NCI-H1105 treated with DMSO at 0.1 percent for 48 hours (cell line): ENCODE results near the gene NEAT1.

Experiments
- DNase-seq: peaks from one replicate; lab custom pipeline; 2025; lab: John Stamatoyannopoulos, UW

Gene NEAT1

DNA sequence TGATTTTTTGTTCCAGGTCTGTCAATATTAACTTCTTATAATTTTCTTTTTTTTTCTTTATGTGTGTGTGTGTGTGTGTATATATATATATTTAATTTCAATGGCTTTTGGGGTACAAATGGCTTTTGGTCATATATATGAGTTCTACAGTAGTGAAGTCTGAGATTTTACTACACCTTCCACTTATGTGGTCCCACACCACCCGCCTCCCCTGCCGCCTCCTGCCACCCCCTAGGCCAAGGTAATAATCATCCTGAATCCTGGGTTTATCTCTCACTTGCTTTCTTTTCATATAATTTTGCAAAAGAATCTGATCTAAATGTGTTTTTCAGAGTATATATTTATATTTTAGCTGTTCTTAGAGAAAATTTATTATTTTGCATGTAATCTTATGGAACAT is 11.1 kb downstream of the NEAT1 start:
- no peak for DNase-seq

DNA sequence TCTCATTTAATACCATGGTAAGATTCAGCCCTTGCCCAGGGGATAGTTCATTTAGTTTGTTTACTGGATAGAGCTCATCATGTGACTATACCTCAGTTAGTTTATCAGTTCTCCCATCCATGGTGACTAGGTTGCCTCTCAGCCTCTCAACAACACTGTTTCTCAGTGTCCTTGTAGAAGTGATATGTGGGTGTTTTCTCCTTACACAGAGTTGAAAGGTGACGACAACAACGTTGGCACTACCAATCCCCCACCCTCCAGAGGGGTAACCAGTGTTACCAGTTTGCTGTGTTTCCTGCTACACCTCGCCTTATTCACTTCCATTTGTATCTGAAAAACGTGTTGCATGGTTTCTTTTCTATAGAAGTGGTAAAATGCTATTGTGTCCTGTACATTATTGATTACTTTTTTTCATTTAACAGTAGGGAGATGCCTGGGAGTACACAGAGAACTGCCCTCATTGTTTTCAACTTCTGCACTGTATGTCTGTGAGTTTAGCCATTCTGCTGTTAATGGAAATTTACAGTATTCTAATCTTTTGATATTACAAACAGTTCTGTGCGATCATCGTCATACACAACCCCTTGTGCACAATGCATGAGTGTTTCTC is 11.6 kb downstream of the NEAT1 start:
- DNase-seq: no peak

DNA sequence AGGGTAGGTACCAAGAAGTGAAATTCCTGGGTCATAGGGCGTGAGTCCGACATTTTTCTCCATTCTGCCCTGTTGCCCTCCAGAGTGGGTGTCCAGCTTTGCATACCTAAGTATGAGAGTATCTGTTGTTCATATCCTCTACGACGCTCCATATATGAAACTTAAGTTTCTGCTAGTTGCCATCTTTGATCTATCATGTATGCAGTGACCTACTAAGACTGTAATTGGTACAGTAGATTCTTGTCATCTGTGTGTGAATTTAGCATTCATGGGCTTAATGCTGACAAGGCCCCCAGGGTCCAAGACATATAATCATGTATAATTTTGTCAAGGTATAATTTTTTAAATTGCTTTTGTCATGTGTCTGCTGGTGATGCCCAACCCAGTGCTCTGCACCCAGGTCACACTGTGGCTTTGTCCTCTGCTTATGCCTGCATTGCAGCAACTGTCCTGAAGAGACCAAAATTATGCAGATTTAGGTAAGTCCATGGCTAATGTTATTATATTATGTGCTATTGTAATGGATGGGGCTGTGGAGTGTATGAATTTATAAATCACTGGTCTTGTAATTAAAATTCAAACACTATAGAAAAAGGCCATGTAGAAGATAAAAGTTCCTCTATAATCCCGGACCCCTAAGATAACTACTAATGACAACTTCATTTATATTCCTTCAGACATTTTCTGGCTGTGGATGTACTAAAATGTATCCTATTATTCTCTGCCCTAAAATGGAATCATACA is 12.2 kb downstream of the NEAT1 start:
- no peak for DNase-seq

DNA sequence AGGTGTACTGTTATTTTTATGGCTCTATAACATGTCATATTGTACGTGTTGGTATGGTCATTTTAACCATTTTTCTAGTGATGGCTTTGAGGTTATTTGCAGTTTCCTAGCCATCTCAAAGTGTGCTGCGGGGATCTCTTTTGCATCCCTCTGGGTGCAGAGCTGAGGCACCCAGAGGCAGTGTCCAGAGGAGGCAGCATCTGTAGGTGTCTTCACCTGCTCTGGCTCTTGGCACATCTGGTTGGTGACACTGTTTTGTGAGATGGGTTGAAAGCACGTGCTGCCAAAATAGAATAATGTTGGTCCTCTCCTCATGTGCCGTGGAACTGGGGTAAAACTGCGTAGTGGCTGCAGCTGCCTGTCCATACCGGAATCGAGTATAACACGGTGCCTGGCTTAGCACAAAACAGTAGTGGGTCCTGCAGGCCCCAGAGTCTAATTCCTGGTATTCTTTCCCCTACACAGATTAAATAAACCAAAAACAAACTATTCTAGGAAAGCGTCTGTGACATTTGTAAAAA is 12.9 kb downstream of the NEAT1 start:
- DNase-seq: no peak

DNA sequence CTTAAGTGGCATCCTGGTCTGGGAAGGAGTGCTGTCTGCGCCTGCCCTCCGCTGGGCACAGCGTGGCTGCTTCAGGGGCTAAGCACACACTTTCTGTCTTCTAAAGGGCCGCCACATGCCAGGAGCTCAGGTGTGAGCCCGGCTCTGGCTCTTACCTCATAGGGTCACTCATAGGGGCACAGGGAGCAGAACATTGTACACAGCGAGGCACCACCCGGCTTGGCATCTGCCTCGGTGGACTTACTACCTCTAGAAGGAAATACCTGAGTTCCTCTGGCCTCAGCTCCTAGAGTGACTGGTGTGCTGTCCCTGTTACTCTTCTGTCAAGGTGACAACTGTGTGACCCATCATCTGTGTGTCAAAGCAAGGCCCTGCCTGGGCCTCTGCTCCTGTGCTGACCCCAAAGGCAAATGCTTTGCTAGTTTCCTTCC is 13.4 kb downstream of the NEAT1 start:
- no peak for DNase-seq

DNA sequence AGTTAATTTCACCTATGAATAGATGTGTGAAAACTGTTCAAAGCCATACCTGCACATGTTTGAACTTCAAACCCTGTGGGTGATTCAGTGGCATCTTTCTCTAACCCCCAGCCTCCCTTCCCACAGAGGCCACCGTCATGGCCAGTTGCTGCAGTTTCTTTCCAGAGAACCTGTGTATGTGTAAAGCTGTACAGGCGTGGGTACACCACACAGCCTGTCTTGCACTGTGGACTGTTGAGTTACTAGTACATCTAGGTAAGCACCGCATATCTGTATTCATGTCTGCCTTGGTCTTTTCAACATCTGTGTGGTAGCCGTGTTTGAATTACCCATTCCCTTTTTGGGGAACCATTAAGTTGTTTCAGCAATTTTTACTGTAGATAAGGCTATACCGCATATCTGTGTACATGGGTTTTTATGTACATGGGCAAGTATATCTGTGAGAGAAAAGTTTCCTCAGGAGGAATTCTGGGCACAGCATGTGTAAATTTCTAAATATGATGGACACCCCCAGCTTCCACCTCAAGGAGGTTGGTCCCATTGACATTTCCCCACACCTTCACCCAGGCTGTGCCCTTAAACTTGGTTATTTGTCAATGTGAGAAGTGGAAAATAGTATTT is 13.9 kb downstream of the NEAT1 start:
- DNase-seq: no peak

DNA sequence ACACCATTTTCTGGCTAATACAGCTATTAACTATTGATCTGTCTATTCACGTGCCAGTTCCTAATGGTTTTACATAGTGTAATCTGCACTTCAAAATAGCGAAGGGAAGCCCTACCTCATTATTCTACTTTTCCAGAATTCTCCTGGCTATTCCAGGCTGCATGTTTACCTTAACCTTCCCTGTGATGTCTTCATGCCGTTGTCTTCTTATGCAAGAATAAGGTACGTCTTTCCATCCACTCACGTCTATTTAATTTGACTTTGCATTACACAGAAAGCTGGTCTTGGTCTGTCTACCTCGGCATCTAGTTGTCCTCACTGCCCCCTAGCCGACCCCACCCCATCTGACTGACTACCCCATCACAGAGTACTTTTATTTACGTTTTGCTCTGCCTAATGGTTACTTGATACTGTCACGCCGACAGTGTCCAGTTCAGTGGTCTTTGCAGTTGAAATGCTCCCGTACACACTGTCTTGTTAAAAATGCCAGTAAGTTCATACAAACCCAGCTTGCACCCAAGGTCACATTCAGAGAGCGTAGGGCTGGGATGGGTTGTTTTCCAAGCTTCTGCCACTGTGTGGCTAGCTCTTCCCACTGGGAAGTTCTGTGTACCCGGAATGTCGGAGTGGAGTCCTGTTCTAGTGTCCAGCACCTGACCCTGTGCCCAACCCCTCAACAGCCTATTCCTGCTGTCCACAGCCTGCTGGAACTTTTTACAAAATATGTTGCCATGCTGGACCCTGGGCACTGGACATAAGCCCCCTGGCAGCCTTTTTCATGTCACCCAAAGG is 15.0 kb downstream of the NEAT1 start:
- DNase-seq: no peak

DNA sequence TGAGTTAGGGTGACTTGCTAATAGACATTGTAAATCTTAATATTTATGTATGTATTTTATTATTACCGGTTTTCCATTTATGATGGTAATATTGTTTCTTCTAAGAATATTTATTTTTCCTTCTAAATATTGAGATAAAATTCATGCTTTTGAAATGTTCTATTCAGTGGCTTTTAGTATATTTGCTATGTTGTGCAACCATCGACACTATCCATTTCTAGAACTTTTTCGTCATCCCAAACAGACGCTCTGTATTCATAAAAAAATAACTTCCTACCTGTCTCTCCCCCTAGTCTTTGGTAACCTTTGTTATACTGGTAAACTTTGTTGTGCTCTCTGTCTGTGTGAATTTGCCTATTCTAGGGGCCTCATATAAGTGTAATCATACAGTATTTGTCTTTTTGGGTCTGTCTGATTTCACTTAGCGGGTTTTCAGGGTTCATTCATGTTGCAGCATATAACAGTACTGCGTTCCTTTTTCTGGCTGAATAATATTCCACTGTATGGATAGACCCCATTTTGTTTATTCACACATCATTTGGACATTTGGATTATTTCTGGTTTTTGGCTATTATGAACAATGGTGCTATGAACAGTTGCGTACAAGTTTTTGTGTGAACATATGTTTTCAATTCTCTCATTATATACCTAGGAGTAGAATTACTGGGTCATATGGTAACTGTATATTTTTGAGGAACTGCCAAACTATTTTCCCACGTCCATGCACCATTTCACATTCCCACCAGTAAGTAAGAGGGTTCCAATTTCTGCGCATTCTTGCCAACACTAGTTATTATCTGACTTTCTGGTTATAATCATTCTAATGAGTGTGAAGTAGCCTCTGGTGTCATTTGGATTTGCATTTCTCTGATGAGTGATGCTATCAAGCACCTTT is 15.9 kb downstream of the NEAT1 start:
- no peak for DNase-seq

DNA sequence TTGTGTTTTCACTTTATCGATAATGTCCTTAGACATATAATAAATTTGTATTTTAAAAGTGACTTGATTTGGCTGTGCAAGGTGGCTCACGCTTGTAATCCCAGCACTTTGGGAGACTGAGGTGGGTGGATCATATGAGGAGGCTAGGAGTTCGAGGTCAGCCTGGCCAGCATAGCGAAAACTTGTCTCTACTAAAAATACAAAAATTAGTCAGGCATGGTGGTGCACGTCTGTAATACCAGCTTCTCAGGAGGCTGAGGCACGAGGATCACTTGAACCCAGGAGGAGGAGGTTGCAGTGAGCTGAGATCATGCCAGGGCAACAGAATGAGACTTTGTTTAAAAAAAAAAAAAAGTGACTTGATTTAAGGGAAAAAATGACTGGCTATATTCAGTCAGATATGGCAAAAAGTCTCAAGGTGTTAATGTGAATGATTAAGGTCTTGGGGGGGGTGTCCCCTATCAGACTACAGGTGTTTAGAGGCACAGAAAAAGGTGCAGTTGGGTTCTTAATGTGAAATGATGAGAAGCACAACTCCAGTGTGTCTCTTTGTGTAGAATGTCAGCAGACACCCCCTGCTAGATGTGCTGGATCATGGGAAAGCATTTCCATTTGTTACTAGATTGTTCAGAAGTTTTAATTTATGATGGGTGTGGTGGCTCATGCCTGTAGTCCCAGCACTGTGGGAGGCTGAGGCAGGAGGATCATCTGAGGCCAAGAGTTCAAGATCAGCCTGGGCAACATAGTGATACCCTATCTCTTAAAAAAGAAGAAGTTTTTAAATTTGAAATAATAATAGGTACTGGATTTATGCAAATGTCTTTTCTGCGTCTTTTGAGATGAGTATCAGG is 17.0 kb downstream of the NEAT1 start:
- DNase-seq: no peak

DNA sequence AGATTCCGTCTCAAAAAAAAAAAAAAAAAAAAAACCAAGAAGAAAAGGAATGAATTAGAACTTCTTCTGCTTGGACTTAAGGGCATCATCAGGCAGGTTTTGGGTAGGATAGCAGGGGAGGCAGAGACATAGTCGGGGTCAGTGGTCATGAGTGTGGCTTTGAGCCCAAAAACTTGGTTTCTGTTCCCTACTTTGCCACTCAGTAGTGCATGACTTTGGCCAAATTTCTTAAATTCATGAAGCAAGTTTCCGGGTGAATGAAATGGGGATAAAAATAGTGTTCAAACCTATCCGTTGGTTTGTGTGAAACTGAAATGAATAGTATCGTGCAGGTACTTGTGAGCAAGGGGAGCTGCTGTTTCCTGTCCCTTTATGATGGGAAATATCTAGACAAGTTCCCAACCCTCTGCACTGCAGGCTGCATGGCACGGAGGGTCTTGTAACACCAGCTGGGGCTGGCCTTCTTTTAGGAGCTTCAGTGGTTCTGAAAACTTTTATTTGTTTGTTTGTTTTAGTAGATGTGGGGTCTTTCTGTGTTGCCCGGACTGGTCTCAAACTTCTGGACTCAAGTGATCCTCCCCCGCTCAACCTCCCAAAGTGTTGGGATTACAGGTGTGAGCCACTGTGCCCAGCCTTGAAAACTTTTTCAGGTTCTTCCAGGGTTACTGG is 18.4 kb downstream of the NEAT1 start:
- no peak for DNase-seq

DNA sequence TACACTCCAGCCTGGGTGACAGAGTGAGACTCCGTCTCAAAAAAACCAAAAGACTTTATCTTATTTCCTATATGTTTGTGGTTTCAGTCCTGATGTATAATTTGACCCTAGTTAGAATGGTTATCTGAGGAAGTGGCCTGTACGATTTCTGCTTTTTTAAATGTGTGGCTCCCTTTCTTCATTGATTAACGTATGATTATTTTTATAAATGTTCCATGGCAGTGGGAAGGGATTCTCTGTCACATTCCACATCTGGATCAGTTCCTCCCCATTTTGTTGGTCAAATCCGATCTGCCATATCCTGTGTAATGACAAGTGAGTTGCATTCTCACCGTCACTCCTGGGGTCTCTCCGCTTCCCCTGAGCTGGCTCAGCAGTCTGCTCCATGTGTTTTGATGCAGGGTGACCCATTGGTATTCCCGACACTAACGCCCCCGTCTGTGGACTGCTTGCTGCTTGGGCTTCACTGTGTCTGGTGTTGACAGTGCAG is 20.3 kb downstream of the NEAT1 start:
- no peak for DNase-seq

DNA sequence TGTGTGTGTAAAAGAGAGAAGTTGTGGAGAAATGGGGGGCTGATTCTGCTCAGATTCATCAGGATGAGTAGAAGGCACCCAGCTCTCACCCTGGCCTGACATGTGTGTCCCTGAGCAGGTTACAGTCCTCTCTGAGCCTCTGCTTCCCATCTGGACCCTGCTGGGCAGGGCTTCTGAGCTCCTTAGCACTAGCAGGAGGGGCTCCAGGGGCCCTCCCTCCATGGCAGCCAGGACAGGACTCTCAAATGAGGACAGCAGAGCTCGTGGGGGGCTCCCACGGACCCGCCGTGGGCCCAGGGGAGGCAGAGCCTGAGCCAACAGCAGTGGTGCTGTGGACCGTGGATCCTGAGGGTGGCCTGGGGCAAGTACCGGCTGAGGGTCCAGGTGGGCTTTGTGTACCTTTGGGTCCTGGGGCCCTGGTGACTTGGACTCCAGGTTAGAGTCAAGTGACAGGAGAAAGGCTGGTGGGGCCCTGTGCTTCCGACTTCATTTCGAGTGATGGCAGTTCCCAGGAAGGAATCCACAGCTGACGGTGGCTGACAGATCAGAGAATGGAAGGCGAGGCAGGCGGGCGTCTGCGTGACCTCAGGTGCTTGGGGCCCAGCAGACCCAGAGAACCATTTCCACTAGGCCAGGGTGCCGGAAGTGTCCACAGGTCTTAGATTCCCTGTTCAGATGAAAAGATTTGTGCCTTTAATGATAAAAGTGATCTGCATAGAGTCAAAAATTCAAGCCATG is 21.9 kb downstream of the NEAT1 start:
- DNase-seq: no peak

DNA sequence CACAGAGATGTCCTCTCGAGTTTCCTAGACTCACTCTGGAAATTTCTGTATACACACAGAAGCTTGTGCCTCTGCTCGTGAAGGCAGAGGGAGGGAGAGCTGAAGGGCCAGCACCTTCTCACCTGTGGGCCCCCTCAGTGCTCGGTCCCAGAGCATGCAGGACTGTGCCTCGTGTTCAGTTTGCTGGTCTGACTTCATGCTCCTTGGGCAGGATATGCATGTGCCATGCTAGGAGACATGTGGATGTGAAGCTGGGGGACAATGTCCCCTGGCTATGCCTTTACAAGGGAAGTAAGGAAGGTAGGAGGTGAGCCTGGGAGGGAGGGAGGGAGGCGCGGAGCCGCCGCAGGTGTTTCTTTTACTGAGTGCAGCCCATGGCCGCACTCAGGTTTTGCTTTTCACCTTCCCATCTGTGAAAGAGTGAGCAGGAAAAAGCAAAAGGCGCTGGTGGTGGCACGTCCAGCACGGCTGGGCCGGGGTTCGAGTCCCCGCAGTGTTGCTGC is 22.6 kb downstream of the NEAT1 start:
- no peak for DNase-seq

DNA sequence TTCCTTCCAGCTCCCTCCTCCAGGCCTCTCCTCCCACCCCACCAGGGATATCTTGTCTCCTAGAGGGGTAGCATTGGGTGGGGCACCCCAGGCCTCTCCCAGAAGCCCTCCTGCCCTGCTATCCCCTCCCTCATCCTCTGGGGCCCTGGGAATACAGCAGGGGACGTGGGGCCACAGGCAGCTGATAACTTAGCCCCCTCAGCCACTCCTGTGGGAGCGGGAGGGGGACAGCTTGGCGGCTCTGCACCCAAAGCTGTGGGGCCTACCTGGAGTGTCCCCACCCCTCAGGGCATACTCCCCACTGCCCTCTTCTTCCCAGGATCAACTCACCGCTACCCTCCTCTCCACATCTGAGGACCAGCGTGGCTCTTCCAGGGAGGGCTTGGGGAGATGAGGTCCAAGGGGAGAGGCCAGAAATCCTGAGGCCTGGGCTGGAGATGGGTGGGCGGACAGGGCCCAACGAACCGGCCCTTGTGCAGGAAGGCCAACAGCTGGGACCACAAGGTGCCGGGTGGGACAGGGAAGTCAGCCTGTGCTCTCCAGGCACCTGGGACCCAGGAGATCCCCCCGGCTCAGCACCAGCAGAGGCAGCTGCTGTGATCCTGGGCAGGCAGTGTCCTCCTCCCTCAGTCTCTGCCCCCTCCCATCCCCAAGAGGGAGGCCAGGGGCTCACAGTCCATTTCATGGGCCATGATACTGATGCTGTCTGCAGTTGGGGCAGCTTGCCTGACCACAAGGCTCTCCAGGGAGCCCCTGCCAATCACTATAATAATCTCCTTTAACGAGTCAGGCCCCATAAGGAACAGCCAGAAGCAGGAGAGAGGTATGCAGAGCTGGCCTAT is 23.2 kb downstream of the NEAT1 start:
- no peak for DNase-seq

DNA sequence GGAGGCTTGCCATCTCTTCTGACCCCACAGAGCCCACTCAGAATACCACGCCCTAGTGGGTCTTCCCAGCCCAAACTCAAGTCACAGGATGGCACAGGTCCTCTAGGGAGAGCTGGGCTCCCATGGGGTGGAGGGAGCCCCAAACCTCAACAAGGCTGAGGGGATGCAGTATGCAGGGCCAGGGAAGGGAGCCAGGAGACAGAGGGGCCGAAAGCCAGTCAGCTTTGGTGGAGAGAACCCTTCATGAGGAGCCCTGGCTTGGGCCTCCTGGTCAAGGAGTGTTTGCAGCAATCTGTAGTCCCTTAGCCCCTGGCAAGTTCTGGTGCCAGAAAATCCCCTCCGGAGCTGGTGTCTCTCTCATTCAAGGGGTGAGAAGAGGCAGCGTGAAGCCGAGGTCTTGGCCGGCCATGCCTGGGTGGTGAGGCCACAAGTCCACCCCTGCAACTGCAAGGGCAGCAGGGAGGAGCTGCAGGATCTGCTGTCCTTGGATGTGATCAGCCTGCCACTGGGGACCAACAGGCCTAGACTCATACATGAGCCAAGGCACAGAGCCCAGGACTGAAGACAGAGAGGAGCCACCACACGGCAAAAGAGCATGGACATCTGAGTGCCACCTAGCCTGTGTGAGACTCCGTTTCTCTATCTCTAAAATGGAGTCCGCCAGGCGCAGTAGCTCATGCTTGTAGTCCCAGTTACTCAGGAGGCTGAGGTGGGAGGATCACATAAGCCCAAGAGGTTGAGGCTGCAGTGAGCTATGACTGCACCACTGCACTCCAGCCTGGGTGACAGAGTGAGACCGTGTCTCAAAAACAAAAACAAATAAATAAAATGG is 24.1 kb downstream of the NEAT1 start:
- no peak for DNase-seq

DNA sequence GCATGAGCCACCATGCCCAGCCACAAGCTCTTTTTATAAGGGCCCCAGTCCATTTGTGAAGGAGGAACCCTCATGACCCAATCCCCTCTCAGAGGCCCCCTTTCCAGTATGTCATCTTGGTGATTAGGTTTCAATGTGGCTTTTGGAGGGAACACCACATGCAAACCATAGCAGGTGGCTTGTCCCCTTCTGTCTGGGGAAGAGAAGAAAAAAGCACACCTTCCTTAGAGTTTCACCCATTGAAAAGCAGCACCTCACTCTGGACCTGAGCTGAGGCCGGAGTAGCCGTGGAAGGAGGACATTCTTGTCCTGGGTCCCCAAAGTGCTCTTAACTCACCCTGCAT is 25.4 kb downstream of the NEAT1 start:
- DNase-seq: no peak
